Measurements from ENCODE around the gene S100A8. TPM values are rescaled to one million over a fixed set of nuclear protein-coding genes. Genes with fewer than 3 reads are reported as not detected.

Gene S100A8
- total and polyA plus RNA-seq, 9 donors, result 5.3 to 60.5 (median 9.1) TPM

- no peaks in the 10 kb centered on the region for H3K36me3 ChIP-seq
- H3K4me3 ChIP-seq, result no peak overlapping the region
- DNase-seq, result no peak
- no peaks in the 10 kb centered on the region for H3K27me3 ChIP-seq
- H3K4me1 ChIP-seq (ENCODE audit: insufficient read depth), result no peaks in the 10 kb centered on the region
- no peak overlapping the region for H3K27ac ChIP-seq
- no peaks in the 10 kb centered on the region for H3K9me3 ChIP-seq
- 41 to 45% (median 42%) methylated on average over 15 of the region's 15 CpGs for WGBS, 3 donors
- intact Hi-C loops (cut with DNase I), result no loop called here
- TF ChIP-seq EP300 (IDR thresholded peaks at IDR 0.05) (no peak), POLR2A (IDR thresholded peaks at IDR 0.05) (no peak), CTCF (IDR thresholded peaks at IDR 0.05) (no peak)
Observed at GRCh38 chr1:153404768-153405167, 13.9 kb upstream of the S100A8 start.

GRCh38 chr1:153404086-153404635 lies 13.3 kb upstream of the S100A8 start:
- Histone ChIP-seq H3K9me3 (no peaks in the 10 kb centered on the region), H3K27ac (no peak overlapping the region), H3K27me3 (no peaks in the 10 kb centered on the region), H3K4me3 (no peak overlapping the region), H3K36me3 (no peaks in the 10 kb centered on the region), H3K4me1 (ENCODE audit: insufficient read depth) (no peaks in the 10 kb centered on the region)
- WGBS, 3 donors, result 69 to 75% (median 69%) methylated on average over 7 of the region's 7 CpGs
- intact Hi-C loops (cut with DNase I), result no loop called here
- DNase-seq, result no peak
- TF ChIP-seq POLR2A (IDR thresholded peaks at IDR 0.05) (no peak), EP300 (IDR thresholded peaks at IDR 0.05) (no peak), CTCF (IDR thresholded peaks at IDR 0.05) (no peak)

GRCh38 chr1:153403421-153404085 lies 12.7 kb upstream of the S100A8 start:
- H3K27ac ChIP-seq, result no peak overlapping the region
- H3K36me3 ChIP-seq, result no peaks in the 10 kb centered on the region
- H3K9me3 ChIP-seq, result no peaks in the 10 kb centered on the region
- 72 to 84% (median 82%) methylated on average over 11 of the region's 11 CpGs for WGBS, 3 donors
- H3K4me3 ChIP-seq, result no peak overlapping the region
- intact Hi-C loops (cut with DNase I), result no loop called here
- H3K4me1 ChIP-seq (ENCODE audit: insufficient read depth), result no peaks in the 10 kb centered on the region
- H3K27me3 ChIP-seq, result no peaks in the 10 kb centered on the region
- DNase-seq, result no peak
- TF ChIP-seq EP300 (IDR thresholded peaks at IDR 0.05), result no peak
- no peak for TF ChIP-seq CTCF (IDR thresholded peaks at IDR 0.05)
- TF ChIP-seq POLR2A (IDR thresholded peaks at IDR 0.05), result no peak

GRCh38 chr1:153402226-153402625 lies 11.4 kb upstream of the S100A8 start:
- H3K9me3 ChIP-seq, result no peaks in the 10 kb centered on the region
- H3K4me3 ChIP-seq, result no peak overlapping the region
- no peak overlapping the region for H3K27ac ChIP-seq
- TF ChIP-seq POLR2A (IDR thresholded peaks at IDR 0.05) (no peak), EP300 (IDR thresholded peaks at IDR 0.05) (no peak), CTCF (IDR thresholded peaks at IDR 0.05) (no peak)
- WGBS, 3 donors, result 56 to 66% (median 66%) methylated on average over 2 of the region's 2 CpGs
- no peaks in the 10 kb centered on the region for H3K27me3 ChIP-seq
- no peaks in the 10 kb centered on the region for H3K4me1 ChIP-seq (ENCODE audit: insufficient read depth)
- intact Hi-C loops (cut with DNase I), result no loop called here
- no peak for DNase-seq
- H3K36me3 ChIP-seq, result no peaks in the 10 kb centered on the region
